Coronary artery (tissue), 2 donors: ENCODE results near the gene CEND1.

Experiments
- DNase-seq: peaks from one replicate; pipeline ENCODE4 v3.0.0-alpha.2; 2017; ENCODE audit warnings: low spot score
- H3K27ac ChIP-seq, 2 donors: fragments of 200-600 bp; sonication (generic); one replicate each; pipeline ENCODE4 v1.5.1; 2016 to 2019
- H3K4me3 ChIP-seq: fragments of 200-600 bp; sonication (generic); 2 replicates; pipeline ENCODE4 v1.5.1; 2016; ENCODE audit warnings: mild to moderate bottlenecking, moderate library complexity
- CTCF ChIP-seq: fragments of 200-600 bp; sonication (generic); IDR thresholded peaks from one replicate; pipeline ENCODE4 v1.5.1; 2019; ENCODE audit warnings: antibody characterized with exemption

Gene CEND1

GRCh38 chr11:830295-831117 lies 40.6 kb upstream of the CEND1 start:
- Histone ChIP-seq H3K4me3 (peak overlapping the region; percentile 69), H3K27ac (peak overlapping the region in 1 of 2 donors; percentile 49)
- TF ChIP-seq CTCF: no peak
- no peak for DNase-seq

- no peak for TF ChIP-seq CTCF
- DNase-seq: no peak
- Histone ChIP-seq H3K27ac (peak overlapping the region in 1 of 2 donors; percentile 49), H3K4me3 (peak overlapping the region; percentile 69)
These were observed 40.0 kb upstream of the CEND1 start for GRCh38 chr11:829847-830294.

DNA sequence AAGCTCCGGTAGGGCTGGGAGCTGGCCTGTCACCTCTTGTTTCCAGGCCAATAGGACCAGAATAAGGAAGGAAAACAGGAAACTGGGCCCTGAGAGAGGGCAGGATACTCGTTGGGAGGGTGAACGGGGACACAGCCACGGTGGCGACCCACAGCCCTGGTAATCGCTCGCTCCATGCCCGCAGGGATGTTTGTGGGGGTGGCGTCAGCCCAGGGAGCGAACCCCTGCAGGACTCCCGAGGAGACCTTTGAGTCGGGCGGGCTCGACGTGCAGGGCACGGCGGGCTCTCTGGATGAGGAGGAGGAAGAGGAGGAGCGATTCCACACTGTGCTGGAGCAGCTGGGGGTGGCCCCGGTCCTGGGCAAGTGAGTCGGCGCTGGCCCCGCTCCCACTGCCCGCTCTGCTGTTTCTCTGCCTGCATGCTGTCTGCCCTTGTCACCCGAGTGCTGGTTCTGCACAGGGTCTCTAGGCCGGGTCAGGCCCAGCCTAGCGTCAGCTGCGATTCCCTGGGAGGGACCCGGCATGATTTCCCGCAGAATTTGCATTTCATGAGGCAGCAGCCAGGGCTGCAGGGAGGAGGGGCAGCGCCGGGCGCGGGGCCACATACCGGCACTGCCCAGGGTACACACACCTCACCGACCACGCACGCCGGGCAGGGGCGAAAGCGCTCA lies 39.4 kb upstream of the CEND1 start:
- Histone ChIP-seq H3K27ac (peak overlapping the region in 1 of 2 donors; percentile 70), H3K4me3 (peak overlapping the region; percentile 69)
- no peak for DNase-seq
- TF ChIP-seq CTCF: no peak

- Histone ChIP-seq H3K27ac (peak overlapping the region in 1 of 2 donors; percentile 70), H3K4me3 (peak overlapping the region; percentile 69)
- no peak for DNase-seq
- no peak for TF ChIP-seq CTCF
These were observed 38.8 kb upstream of the CEND1 start for GRCh38 chr11:828506-829175.

GRCh38 chr11:827897-828192 lies 38.0 kb upstream of the CEND1 start, which contains the start of gene CRACR2B:
TSS of gene CRACR2B (plus strand) at chr11:827919. CDS start at chr11:828608, 689 bp downstream.
- no peak for TF ChIP-seq CTCF
- peak within 1 kb of the TSS; percentile 69 for H3K4me3 ChIP-seq
- DNase-seq: no peak
- peak within 1 kb of the TSS; percentile 37 to 70 for H3K27ac ChIP-seq

- H3K4me3 ChIP-seq: peak overlapping the region; percentile 64
- no peak for DNase-seq
- TF ChIP-seq CTCF: no peak
- peak overlapping the region; percentile 37 to 70 for H3K27ac ChIP-seq
These were observed 37.4 kb upstream of the CEND1 start for GRCh38 chr11:827146-827896.
